Uterus (tissue), 4 donors: Measurements from ENCODE around the gene ARVCF. TPM values are rescaled to one million over a fixed set of nuclear protein-coding genes. Genes with fewer than 3 reads are reported as not detected.

Experiments
- DNase-seq, 2 donors: peaks; one replicate each; pipeline ENCODE4 v3.0.0-alpha.2; 2019 to 2020
- H3K27ac ChIP-seq, 2 donors: fragments of 200-600 bp; sonication (generic); 1 replicate in 1 of 2; 2 replicates in 1 of 2; pipeline ENCODE4 v1.5.1; 2016 to 2018
- H3K27me3 ChIP-seq, 2 donors: fragments of 200-600 bp; sonication (generic); one replicate each; pipeline ENCODE4 v1.5.1; 2018 to 2019; ENCODE audit warnings: control low read depth in 1 of 2
- H3K36me3 ChIP-seq, 2 donors: fragments of 200-600 bp; sonication (generic); one replicate each; pipeline ENCODE4 v1.5.1; 2019; ENCODE audit warnings: control low read depth in 1 of 2
- H3K4me1 ChIP-seq, 2 donors: fragments of 200-600 bp; sonication (generic); one replicate each; pipeline ENCODE4 v1.5.1; 2018 to 2019; ENCODE audit warnings: control low read depth in 1 of 2
- H3K4me3 ChIP-seq, 2 donors: fragments of 200-600 bp; sonication (generic); 1 replicate in 1 of 2; 2 replicates in 1 of 2; pipeline ENCODE4 v1.5.1; 2018 to 2019; ENCODE audit warnings: mild to moderate bottlenecking in 1 of 2
- H3K9me3 ChIP-seq, 2 donors: fragments of 200-600 bp; sonication (generic); one replicate each; pipeline ENCODE4 v1.5.1; 2019; ENCODE audit warnings: control low read depth in 1 of 2
- CTCF ChIP-seq, 4 experiments: fragments of 200-600 bp in 2 of 4; fragments of 450-650 bp in 2 of 4; sonication (generic) in 2 of 4; IDR thresholded peaks; one replicate each; pipeline ENCODE4 v1.5.1; 2016 to 2019; ENCODE audit warnings: antibody characterized with exemption in 4 of 4, mild to moderate bottlenecking in 2 of 4, moderate library complexity in 1 of 4
- POLR2A ChIP-seq, 2 donors: fragments of 450-650 bp; IDR thresholded peaks; one replicate each; pipeline ENCODE4 v1.6.1; 2016; ENCODE audit warnings: antibody characterized with exemption in 2 of 2, mild to moderate bottlenecking in 1 of 2, moderate library complexity in 1 of 2
- intact Hi-C: fragments of 100-400 bp; cut with DNase I; formaldehyde crosslinking; loops from one replicate; pipeline ENCODE4 v1.15.1; 2023; ENCODE audit warnings: low total_unique reads
- total RNA-seq, 4 donors: library from RNA; depleted of rRNA in 3 of 4; stranded (reverse); fragments of >200 nt in 3 of 4; gene quantifications; one replicate each; pipeline versions ENCODE4 v1.1.0 to v1.2.4, GENCODE V29; 2014 to 2023
- donor health status: DM: yes; HTN: yes; CAD: no.

The ARVCF gene
- total RNA-seq, 4 donors from 2014 or later, result 1.5 to 43.4 (median 16.6) TPM

GRCh38 chr22:20024650-20025397 lies 8.2 kb upstream of the ARVCF start:
- Histone ChIP-seq H3K4me3 (no peak overlapping the region), H3K36me3 (no peaks in the 10 kb centered on the region), H3K4me1 (no peaks in the 10 kb centered on the region), H3K27ac (no peak overlapping the region), H3K9me3 (no peaks in the 10 kb centered on the region), H3K27me3 (no peaks in the 10 kb centered on the region)
- DNase-seq, result no peak
- intact Hi-C loops, result no loop called here
- TF ChIP-seq POLR2A (IDR thresholded peaks at IDR 0.05) (no peak), CTCF (IDR thresholded peaks at IDR 0.05) (no peak)

GRCh38 chr22:20024225-20024624 lies 7.6 kb upstream of the ARVCF start:
- no peak overlapping the region for H3K27ac ChIP-seq
- H3K36me3 ChIP-seq, result no peaks in the 10 kb centered on the region
- H3K4me1 ChIP-seq, result no peaks in the 10 kb centered on the region
- no peaks in the 10 kb centered on the region for H3K27me3 ChIP-seq
- TF ChIP-seq CTCF (IDR thresholded peaks at IDR 0.05), result no peak
- no peak for TF ChIP-seq POLR2A (IDR thresholded peaks at IDR 0.05)
- intact Hi-C loops, result no loop called here
- no peaks in the 10 kb centered on the region for H3K9me3 ChIP-seq
- H3K4me3 ChIP-seq, result no peak overlapping the region
- no peak for DNase-seq

GRCh38 chr22:20022978-20023613 lies 6.5 kb upstream of the ARVCF start:
- Histone ChIP-seq H3K27ac (no peak overlapping the region), H3K9me3 (no peaks in the 10 kb centered on the region), H3K27me3 (no peaks in the 10 kb centered on the region), H3K4me1 (no peaks in the 10 kb centered on the region), H3K4me3 (no peak overlapping the region), H3K36me3 (no peaks in the 10 kb centered on the region)
- TF ChIP-seq POLR2A (IDR thresholded peaks at IDR 0.05) (no peak), CTCF (IDR thresholded peaks at IDR 0.05) (no peak)
- no peak for DNase-seq
- intact Hi-C loops, result no loop called here

- Histone ChIP-seq H3K4me3 (no peak overlapping the region), H3K27ac (no peak overlapping the region), H3K9me3 (no peaks in the 10 kb centered on the region), H3K36me3 (no peaks in the 10 kb centered on the region), H3K27me3 (no peaks in the 10 kb centered on the region), H3K4me1 (peaks cover 0 to under 1% of the 10 kb centered on the region in 2 donors)
- TF ChIP-seq POLR2A (IDR thresholded peaks at IDR 0.05) (no peak), CTCF (IDR thresholded peaks at IDR 0.05) (no peak)
- intact Hi-C loops, result no loop called here
- no peak for DNase-seq
Measured at GRCh38 chr22:20022231-20022977, 5.8 kb upstream of the ARVCF start.
